HG02885 (cell line): ENCODE results near the gene FCER1G.

Source experiments
- ATAC-seq: cut with Tn5 transposase; IDR thresholded peaks from one replicate; pipeline ENCODE4 v1.9.1; 2021; ENCODE audit warnings: mild to moderate bottlenecking; ENCODE audit not compliant: unreplicated experiment, poor library complexity

FCER1G gene

GRCh38 chr1:161260376-161261260 is 45.5 kb downstream of the FCER1G start:
- ATAC-seq: no peak

- no peak for ATAC-seq
Observed at GRCh38 chr1:161261261-161262235, 46.5 kb downstream of the FCER1G start.

DNA sequence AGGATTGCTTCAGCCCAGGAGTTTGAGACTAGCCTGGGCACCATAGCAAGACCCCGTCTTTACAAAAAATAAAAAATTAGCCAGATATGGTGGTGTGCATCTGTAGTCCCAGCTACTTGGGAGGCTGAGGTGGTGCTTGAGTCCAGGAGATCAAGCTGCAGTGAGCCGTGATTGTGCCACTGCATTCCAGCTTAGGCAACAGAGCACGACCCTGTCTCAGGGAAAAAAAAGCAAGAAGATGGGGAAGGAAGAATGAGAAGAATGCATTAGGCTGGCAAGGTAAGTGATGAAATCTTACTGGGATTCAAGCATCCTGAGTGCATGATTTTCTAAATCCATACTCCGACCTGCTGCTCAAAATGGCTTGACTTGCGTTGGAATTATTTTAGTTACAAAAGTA is 50.2 kb downstream of the FCER1G start:
- no peak for ATAC-seq

GRCh38 chr1:161266202-161266601 is 51.1 kb downstream of the FCER1G start:
- ATAC-seq: no peak

DNA sequence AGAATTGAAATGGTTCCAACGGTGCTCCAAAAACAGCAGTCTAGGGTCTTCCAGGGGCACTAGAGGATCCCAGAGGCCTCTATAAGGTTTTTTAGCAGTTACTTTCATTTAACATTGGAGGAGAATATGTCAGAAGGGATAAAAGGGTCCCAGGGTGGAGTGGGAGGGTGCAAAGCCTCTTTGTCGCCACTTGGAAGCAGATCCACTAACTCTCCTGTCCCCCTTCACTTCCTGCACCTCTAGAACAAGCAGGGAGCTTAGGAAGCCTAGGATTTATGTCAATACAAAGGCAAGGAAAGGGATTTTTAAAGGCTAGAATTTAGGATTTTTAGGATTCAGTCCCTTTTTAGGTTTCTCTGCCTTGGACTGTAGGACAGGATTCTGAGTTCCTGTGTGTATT is 51.7 kb downstream of the FCER1G start:
- ATAC-seq: no peak

GRCh38 chr1:161267321-161267720 is 52.2 kb downstream of the FCER1G start:
- no peak for ATAC-seq
